Activated T-helper 1 cell treated with anti-CD3 and anti-CD28 coated beads, Interleukin-12 subunit alpha, Interleukin-12 subunit beta, Interleukin-2, Interleukin-4 antibody, amounts not matched to agents 30 ng/mL and 10 ng/mL and 1 ng/mL, durations not matched to agents 14 hours and 24 hours and 36 hours (primary cell): ENCODE data around the gene CX3CL1. TPM values are rescaled to one million over a fixed set of nuclear protein-coding genes. Genes with fewer than 3 reads are reported as not detected.

Source experiments
- DNase-seq: peaks from one replicate; pipeline ENCODE4 v3.0.0; 2021; ENCODE audit warnings: low spot score
- H3K27ac Mint-ChIP-seq: one replicate; pipeline ENCODE4 v1.8.0; 2021; ENCODE audit warnings: mild to moderate bottlenecking, mixed read lengths
- H3K27me3 Mint-ChIP-seq: one replicate; pipeline ENCODE4 v1.8.0; 2022; ENCODE audit warnings: mild to moderate bottlenecking, moderate library complexity, mixed read lengths; ENCODE audit not compliant: insufficient read depth
- H3K36me3 Mint-ChIP-seq: one replicate; pipeline ENCODE4 v1.8.0; 2021; ENCODE audit warnings: low read depth, mixed read lengths
- H3K4me1 Mint-ChIP-seq: one replicate; pipeline ENCODE4 v1.8.0; 2021; ENCODE audit warnings: low read depth, mixed read lengths
- H3K4me3 Mint-ChIP-seq: one replicate; pipeline ENCODE4 v1.8.0; 2021; ENCODE audit warnings: mild to moderate bottlenecking, moderate library complexity, mixed read lengths
- H3K9me3 Mint-ChIP-seq: one replicate; pipeline ENCODE4 v1.8.0; 2021; ENCODE audit warnings: mixed read lengths
- intact Hi-C: fragments of 100-400 bp; cut with micrococcal nuclease; formaldehyde crosslinking; loops from one replicate; pipeline ENCODE4 v1.15.1; 2024
- total RNA-seq: library from RNA; stranded (reverse); gene quantifications from 2 replicates; pipeline ENCODE4 v1.2.3, GENCODE V29; 2022

CX3CL1 gene
- total RNA-seq, 1 donor from 2014 or later, result not detected

- Mint-ChIP-seq H3K9me3 (no peaks in the 10 kb centered on the region), H3K27me3 (peaks cover 41% of the 10 kb centered on the region), H3K4me1 (peaks cover 8% of the 10 kb centered on the region), H3K27ac (no peak overlapping the region), H3K36me3 (no peaks in the 10 kb centered on the region), H3K4me3 (no peak overlapping the region)
- intact Hi-C loops, result no loop called here
- DNase-seq, result no peak
These were observed 26.6 kb upstream of the CX3CL1 start for GRCh38 chr16:57345666-57346204.

- no peaks in the 10 kb centered on the region for H3K9me3 Mint-ChIP-seq
- no peak for DNase-seq
- H3K27me3 Mint-ChIP-seq, result peaks cover 45% of the 10 kb centered on the region
- H3K27ac Mint-ChIP-seq, result no peak overlapping the region
- H3K36me3 Mint-ChIP-seq, result no peaks in the 10 kb centered on the region
- peaks cover 8% of the 10 kb centered on the region for H3K4me1 Mint-ChIP-seq
- intact Hi-C loops, result no loop called here
- H3K4me3 Mint-ChIP-seq, result no peak overlapping the region
These were observed 24.4 kb upstream of the CX3CL1 start for GRCh38 chr16:57347858-57348257.

GRCh38 chr16:57348327-57348726, 24.0 kb upstream of the CX3CL1 start:
- Mint-ChIP-seq H3K27ac (no peak overlapping the region), H3K27me3 (peaks cover 45% of the 10 kb centered on the region), H3K4me3 (no peak overlapping the region), H3K9me3 (no peaks in the 10 kb centered on the region), H3K4me1 (peaks cover 8% of the 10 kb centered on the region), H3K36me3 (no peaks in the 10 kb centered on the region)
- intact Hi-C loops, result no loop called here
- no peak for DNase-seq

- Mint-ChIP-seq H3K4me3 (no peak overlapping the region), H3K27me3 (peaks cover 44% of the 10 kb centered on the region), H3K4me1 (peaks cover 8% of the 10 kb centered on the region), H3K9me3 (no peaks in the 10 kb centered on the region), H3K36me3 (no peaks in the 10 kb centered on the region), H3K27ac (no peak overlapping the region)
- intact Hi-C loops, result no loop called here
- DNase-seq, result no peak
These were observed 22.9 kb upstream of the CX3CL1 start for GRCh38 chr16:57349212-57350031.

GRCh38 chr16:57352636-57353047, 19.6 kb upstream of the CX3CL1 start:
- Mint-ChIP-seq H3K27ac (no peak overlapping the region), H3K36me3 (no peaks in the 10 kb centered on the region), H3K4me1 (peaks cover 8% of the 10 kb centered on the region), H3K27me3 (peaks cover 33% of the 10 kb centered on the region), H3K4me3 (no peak overlapping the region), H3K9me3 (no peaks in the 10 kb centered on the region)
- no peak for DNase-seq
- intact Hi-C loops, result no loop called here

- intact Hi-C loops, result no loop called here
- Mint-ChIP-seq H3K4me1 (peaks cover 19% of the 10 kb centered on the region), H3K27ac (no peak overlapping the region), H3K9me3 (no peaks in the 10 kb centered on the region), H3K36me3 (no peaks in the 10 kb centered on the region), H3K4me3 (no peak overlapping the region), H3K27me3 (peaks cover 21% of the 10 kb centered on the region)
- DNase-seq, result no peak
These were observed 18.0 kb upstream of the CX3CL1 start for GRCh38 chr16:57354311-57354710.

GRCh38 chr16:57355898-57356414, 16.3 kb upstream of the CX3CL1 start:
- no peaks in the 10 kb centered on the region for H3K36me3 Mint-ChIP-seq
- no peak overlapping the region for H3K4me3 Mint-ChIP-seq
- intact Hi-C loops, result no loop called here
- H3K27me3 Mint-ChIP-seq, result peaks cover 6% of the 10 kb centered on the region
- H3K27ac Mint-ChIP-seq, result no peak overlapping the region
- no peaks in the 10 kb centered on the region for H3K9me3 Mint-ChIP-seq
- DNase-seq, result no peak
- peaks cover 11% of the 10 kb centered on the region for H3K4me1 Mint-ChIP-seq

GRCh38 chr16:57356547-57356946, 15.7 kb upstream of the CX3CL1 start:
- peaks cover 11% of the 10 kb centered on the region for H3K4me1 Mint-ChIP-seq
- DNase-seq, result no peak
- peaks cover 6% of the 10 kb centered on the region for H3K27me3 Mint-ChIP-seq
- no peak overlapping the region for H3K27ac Mint-ChIP-seq
- no peaks in the 10 kb centered on the region for H3K36me3 Mint-ChIP-seq
- no peak overlapping the region for H3K4me3 Mint-ChIP-seq
- intact Hi-C loops, result no loop called here
- H3K9me3 Mint-ChIP-seq, result no peaks in the 10 kb centered on the region

GRCh38 chr16:57357330-57358085, 14.8 kb upstream of the CX3CL1 start:
- H3K27ac Mint-ChIP-seq, result no peak overlapping the region
- no peaks in the 10 kb centered on the region for H3K36me3 Mint-ChIP-seq
- peaks cover 6% of the 10 kb centered on the region for H3K27me3 Mint-ChIP-seq
- intact Hi-C loops, result no loop called here
- no peak for DNase-seq
- H3K4me1 Mint-ChIP-seq, result peaks cover 11% of the 10 kb centered on the region
- H3K4me3 Mint-ChIP-seq, result no peak overlapping the region
- H3K9me3 Mint-ChIP-seq, result no peaks in the 10 kb centered on the region

GRCh38 chr16:57358086-57358420, 14.2 kb upstream of the CX3CL1 start:
- Mint-ChIP-seq H3K27me3 (peaks cover 4% of the 10 kb centered on the region), H3K9me3 (no peaks in the 10 kb centered on the region), H3K27ac (no peak overlapping the region), H3K36me3 (no peaks in the 10 kb centered on the region), H3K4me1 (peaks cover 11% of the 10 kb centered on the region), H3K4me3 (no peak overlapping the region)
- intact Hi-C loops, result no loop called here
- no peak for DNase-seq

GRCh38 chr16:57358527-57359095, 13.7 kb upstream of the CX3CL1 start, which contains the start of gene CCL22:
Gene CCL22, plus strand, starts transcription at chr16:57358783. Its CDS starts 34 bp downstream, at chr16:57358817.
- H3K9me3 Mint-ChIP-seq, result no peaks in the 10 kb centered on the region
- H3K4me1 Mint-ChIP-seq, result peaks cover 11% of the 10 kb centered on the region
- peaks cover 3% of the 10 kb centered on the region for H3K27me3 Mint-ChIP-seq
- DNase-seq, result no peak
- H3K36me3 Mint-ChIP-seq, result no peaks in the 10 kb centered on the region
- intact Hi-C loops, result no loop called here
- no peak within 1 kb of the TSS for H3K4me3 Mint-ChIP-seq
- H3K27ac Mint-ChIP-seq, result no peak within 1 kb of the TSS

- no peaks in the 10 kb centered on the region for H3K36me3 Mint-ChIP-seq
- no peak overlapping the region for H3K4me3 Mint-ChIP-seq
- no peaks in the 10 kb centered on the region for H3K9me3 Mint-ChIP-seq
- intact Hi-C loops, result no loop called here
- peaks cover 11% of the 10 kb centered on the region for H3K4me1 Mint-ChIP-seq
- no peak overlapping the region for H3K27ac Mint-ChIP-seq
- no peak for DNase-seq
- H3K27me3 Mint-ChIP-seq, result peaks cover 2% of the 10 kb centered on the region
These were observed 11.9 kb upstream of the CX3CL1 start for GRCh38 chr16:57360321-57360935.
